Keratinocyte (primary cell): ENCODE results near the gene MRPL38.

Experiments
- EZH2 ChIP-seq: IDR thresholded peaks from one replicate; pipeline ENCODE4 v1.6.1; 2012; ENCODE audit warnings: inconsistent platforms, mild to moderate bottlenecking, low read length, moderate library complexity
- TF ChIP-seq, protein P1 (sequence below), 3 experiments: IDR thresholded peaks in 1 of 3; conservative IDR thresholded peaks in 1 of 3; optimal IDR thresholded peaks in 1 of 3; 2 replicates in 2 of 3; 3 replicates in 1 of 3; pipeline versions ENCODE3 to v1.5.1; 2011; ENCODE audit warnings: low read length in 3 of 3, mild to moderate bottlenecking in 3 of 3, moderate library complexity in 2 of 3, control low read depth in 1 of 3, inconsistent platforms in 1 of 3; ENCODE audit not compliant: insufficient read depth in 2 of 3; ENCODE audit errors: extremely low read depth in 1 of 3

GRCh38 chr17:75941442-75941819 lies 36.7 kb upstream of the MRPL38 start:
- TF ChIP-seq, protein P1, sequence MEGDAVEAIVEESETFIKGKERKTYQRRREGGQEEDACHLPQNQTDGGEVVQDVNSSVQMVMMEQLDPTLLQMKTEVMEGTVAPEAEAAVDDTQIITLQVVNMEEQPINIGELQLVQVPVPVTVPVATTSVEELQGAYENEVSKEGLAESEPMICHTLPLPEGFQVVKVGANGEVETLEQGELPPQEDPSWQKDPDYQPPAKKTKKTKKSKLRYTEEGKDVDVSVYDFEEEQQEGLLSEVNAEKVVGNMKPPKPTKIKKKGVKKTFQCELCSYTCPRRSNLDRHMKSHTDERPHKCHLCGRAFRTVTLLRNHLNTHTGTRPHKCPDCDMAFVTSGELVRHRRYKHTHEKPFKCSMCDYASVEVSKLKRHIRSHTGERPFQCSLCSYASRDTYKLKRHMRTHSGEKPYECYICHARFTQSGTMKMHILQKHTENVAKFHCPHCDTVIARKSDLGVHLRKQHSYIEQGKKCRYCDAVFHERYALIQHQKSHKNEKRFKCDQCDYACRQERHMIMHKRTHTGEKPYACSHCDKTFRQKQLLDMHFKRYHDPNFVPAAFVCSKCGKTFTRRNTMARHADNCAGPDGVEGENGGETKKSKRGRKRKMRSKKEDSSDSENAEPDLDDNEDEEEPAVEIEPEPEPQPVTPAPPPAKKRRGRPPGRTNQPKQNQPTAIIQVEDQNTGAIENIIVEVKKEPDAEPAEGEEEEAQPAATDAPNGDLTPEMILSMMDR (optimal IDR thresholded peaks at IDR 0.05 in 1 of 3, IDR thresholded peaks at IDR 0.05 in 1 of 3, conservative IDR thresholded peaks at IDR 0.05 in 1 of 3; ENCODE audit: extremely low read depth in 1 of 3, insufficient read depth in 2 of 3, low read length in 3 of 3): no peak
- TF ChIP-seq EZH2: no peak
